OCI-LY1 (cell line): ENCODE results near the gene ETV5.

Experiments
- EZH2 ChIP-seq: fragments of 200-600 bp; sonication (generic), shearing (Covaris generic); IDR thresholded peaks from 2 replicates; pipeline ENCODE4 v1.8.0; 2017; ENCODE audit warnings: borderline replicate concordance, mixed run types, mild to moderate bottlenecking, antibody characterized with exemption, low read length, moderate library complexity, mixed read lengths
- TF ChIP-seq, protein P1 (sequence below): fragments of 200-600 bp; sonication (generic), shearing (Covaris generic); IDR thresholded peaks from 2 replicates; pipeline ENCODE4 v1.5.1; 2017; ENCODE audit warnings: mild to moderate bottlenecking, antibody characterized with exemption, low read length, moderate library complexity, mixed read lengths

GRCh38 chr3:186053954-186054791 lies 54.7 kb downstream of the ETV5 start:
- TF ChIP-seq, protein P1, sequence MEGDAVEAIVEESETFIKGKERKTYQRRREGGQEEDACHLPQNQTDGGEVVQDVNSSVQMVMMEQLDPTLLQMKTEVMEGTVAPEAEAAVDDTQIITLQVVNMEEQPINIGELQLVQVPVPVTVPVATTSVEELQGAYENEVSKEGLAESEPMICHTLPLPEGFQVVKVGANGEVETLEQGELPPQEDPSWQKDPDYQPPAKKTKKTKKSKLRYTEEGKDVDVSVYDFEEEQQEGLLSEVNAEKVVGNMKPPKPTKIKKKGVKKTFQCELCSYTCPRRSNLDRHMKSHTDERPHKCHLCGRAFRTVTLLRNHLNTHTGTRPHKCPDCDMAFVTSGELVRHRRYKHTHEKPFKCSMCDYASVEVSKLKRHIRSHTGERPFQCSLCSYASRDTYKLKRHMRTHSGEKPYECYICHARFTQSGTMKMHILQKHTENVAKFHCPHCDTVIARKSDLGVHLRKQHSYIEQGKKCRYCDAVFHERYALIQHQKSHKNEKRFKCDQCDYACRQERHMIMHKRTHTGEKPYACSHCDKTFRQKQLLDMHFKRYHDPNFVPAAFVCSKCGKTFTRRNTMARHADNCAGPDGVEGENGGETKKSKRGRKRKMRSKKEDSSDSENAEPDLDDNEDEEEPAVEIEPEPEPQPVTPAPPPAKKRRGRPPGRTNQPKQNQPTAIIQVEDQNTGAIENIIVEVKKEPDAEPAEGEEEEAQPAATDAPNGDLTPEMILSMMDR: no peak
- no peak for TF ChIP-seq EZH2
